Stimulated activated naive CD8-positive, alpha-beta T cell treated with anti-CD3 and anti-CD28 coated beads, Interleukin-15, Interleukin-2, amounts not matched to agents 100 ng/mL and 50 ng/mL, for 24 hours (primary cell): ENCODE results near the gene PDGFA.

Experiments used
- H3K27ac Mint-ChIP-seq: one replicate; pipeline ENCODE4 v1.8.0; 2021; ENCODE audit warnings: mild to moderate bottlenecking, mixed read lengths
- H3K27me3 Mint-ChIP-seq: one replicate; pipeline ENCODE4 v1.8.0; 2021; ENCODE audit warnings: mixed read lengths
- H3K36me3 Mint-ChIP-seq: one replicate; pipeline ENCODE4 v1.8.0; 2021; ENCODE audit warnings: low read depth, mixed read lengths
- H3K4me1 Mint-ChIP-seq: one replicate; pipeline ENCODE4 v1.8.0; 2021; ENCODE audit warnings: low read depth, mixed read lengths
- H3K4me3 Mint-ChIP-seq: one replicate; pipeline ENCODE4 v1.8.0; 2021; ENCODE audit warnings: mild to moderate bottlenecking, mixed read lengths
- H3K9me3 Mint-ChIP-seq: one replicate; pipeline ENCODE4 v1.8.0; 2021; ENCODE audit warnings: mixed read lengths

Gene PDGFA

DNA sequence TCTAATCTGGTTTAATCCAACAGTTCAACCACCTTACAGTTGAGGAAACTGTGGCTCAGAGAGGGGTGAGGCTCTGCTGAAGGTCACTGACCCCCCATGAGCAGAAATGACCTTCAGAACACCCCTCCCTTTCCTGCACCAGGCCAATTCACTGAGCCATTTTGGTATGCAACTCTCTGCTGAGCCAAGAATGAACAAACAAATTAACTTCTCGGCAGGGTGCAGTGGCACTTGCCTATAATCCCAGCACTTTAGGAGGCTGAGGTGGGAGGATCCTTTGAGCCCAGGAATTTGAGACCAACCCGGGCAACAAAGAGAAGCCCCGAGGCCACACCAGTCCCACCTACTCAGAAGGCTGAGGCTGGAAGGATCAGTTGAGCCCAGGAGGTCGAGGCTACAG lies 29.8 kb downstream of the PDGFA start:
- H3K4me1 Mint-ChIP-seq, result no peaks in the 10 kb centered on the region
- H3K27me3 Mint-ChIP-seq, result peaks cover 3% of the 10 kb centered on the region
- no peaks in the 10 kb centered on the region for H3K36me3 Mint-ChIP-seq
- no peaks in the 10 kb centered on the region for H3K9me3 Mint-ChIP-seq
- H3K27ac Mint-ChIP-seq, result no peak overlapping the region
- H3K4me3 Mint-ChIP-seq, result no peak overlapping the region

DNA sequence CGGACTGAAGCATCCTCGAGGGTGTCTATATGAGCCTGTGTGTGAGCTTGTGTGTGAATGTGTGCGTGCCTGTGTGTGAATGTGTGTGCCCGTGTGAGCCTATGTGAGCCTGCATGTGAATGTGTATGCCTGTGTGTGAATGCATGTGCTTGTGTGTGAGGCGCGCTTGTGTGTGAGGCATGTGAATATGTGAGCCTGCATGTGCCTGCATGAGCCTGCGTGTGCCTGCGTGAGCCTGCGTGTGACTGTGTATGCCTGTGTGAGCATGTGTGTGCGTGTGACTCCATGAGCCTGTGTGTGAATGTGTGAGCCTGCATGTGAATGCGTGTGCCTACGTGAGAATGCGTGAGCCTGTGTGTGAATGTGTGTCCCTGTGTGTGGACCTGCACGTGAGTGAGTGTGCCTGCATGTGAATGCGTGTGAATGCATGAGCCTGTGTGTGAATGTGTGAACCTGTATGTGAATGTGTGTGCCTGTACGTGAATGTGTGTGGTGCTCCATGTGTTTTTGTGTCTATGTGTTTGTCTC lies 33.4 kb downstream of the PDGFA start:
- peaks cover 16% of the 10 kb centered on the region for H3K27me3 Mint-ChIP-seq
- H3K27ac Mint-ChIP-seq, result no peak overlapping the region
- H3K4me1 Mint-ChIP-seq, result no peaks in the 10 kb centered on the region
- no peaks in the 10 kb centered on the region for H3K36me3 Mint-ChIP-seq
- H3K9me3 Mint-ChIP-seq, result peaks cover 12% of the 10 kb centered on the region
- no peak overlapping the region for H3K4me3 Mint-ChIP-seq

DNA sequence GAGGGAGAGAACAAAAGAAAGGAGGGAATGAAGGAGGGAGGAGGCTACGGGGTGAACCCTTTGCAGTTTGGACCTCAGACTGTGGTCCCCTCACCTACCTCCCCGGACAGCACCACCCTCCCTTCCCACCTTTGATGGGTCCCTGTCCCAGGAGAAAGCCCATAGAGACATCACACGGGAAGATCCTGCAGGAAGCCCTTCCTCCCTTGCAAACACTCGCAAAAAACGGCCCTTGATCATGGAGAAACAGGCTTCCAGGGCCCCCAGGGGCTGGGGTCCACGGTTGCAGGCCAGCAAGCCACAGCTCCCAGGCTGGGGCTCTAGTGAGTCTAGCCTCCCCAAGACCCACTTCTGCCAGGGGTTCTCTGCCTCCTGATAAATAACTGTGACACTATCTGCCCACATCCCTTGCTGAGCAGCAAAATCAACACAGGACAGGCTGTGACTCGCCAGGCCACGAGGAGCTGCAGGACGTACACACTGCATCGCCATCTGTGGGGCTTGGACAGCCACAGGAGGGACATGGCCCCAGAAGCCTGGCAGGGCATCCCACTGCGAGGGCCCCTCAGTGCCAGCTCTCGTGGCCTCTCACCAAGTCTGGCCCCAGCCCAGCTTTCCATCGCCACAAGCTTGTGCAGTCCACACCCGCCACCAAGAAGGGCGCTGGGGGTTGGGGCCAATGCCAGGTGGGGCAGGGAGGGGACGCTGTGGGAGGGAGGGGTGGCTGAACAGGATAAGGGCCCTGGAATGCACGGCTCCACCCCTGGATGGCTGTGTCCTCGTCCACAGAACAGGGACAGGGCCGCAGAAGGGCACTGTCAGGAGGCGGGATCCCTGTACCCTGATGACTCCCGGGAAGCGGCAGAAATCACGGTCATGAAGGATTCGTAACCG lies 34.2 kb downstream of the PDGFA start:
- peaks cover 16% of the 10 kb centered on the region for H3K27me3 Mint-ChIP-seq
- no peak overlapping the region for H3K4me3 Mint-ChIP-seq
- H3K9me3 Mint-ChIP-seq, result peaks cover 12% of the 10 kb centered on the region
- H3K27ac Mint-ChIP-seq, result no peak overlapping the region
- no peaks in the 10 kb centered on the region for H3K4me1 Mint-ChIP-seq
- no peaks in the 10 kb centered on the region for H3K36me3 Mint-ChIP-seq

DNA sequence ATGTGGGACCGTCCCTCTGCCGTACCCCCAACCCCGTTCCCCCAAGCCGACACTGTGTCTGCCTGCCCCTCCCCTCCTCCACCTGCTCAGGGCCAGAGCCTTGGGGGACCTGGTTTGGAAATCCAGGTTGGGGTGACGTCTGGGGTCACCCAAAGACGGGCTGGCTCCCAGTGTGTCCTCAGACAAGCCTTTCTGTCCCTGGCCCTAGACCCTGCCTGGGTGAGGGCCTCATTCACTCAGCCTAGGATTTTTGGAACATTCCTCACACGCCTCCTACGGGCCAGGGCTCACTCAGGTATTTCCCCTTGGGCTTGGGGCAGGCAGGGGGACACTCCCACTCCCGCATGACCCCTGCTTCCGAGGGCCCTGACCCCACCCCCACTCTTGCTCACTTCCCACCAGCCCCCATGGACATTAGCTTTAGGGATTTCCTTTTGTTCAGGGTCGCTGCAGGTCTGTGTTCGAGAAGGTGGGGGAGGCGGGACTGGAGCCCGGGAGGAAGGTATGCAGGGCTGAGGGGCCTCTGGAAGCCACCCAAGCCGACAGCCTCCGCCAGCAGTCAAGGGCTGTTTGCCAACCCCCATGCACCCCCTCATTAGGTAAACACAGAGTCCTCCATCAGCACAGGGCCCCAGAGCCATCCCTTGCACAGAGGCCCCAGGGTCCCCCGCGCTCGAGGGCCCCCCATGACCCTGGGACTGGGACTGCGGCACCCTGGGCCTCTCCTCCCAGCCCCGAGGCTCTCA lies 35.1 kb downstream of the PDGFA start:
- Mint-ChIP-seq H3K9me3 (peaks cover 12% of the 10 kb centered on the region), H3K36me3 (no peaks in the 10 kb centered on the region)

DNA sequence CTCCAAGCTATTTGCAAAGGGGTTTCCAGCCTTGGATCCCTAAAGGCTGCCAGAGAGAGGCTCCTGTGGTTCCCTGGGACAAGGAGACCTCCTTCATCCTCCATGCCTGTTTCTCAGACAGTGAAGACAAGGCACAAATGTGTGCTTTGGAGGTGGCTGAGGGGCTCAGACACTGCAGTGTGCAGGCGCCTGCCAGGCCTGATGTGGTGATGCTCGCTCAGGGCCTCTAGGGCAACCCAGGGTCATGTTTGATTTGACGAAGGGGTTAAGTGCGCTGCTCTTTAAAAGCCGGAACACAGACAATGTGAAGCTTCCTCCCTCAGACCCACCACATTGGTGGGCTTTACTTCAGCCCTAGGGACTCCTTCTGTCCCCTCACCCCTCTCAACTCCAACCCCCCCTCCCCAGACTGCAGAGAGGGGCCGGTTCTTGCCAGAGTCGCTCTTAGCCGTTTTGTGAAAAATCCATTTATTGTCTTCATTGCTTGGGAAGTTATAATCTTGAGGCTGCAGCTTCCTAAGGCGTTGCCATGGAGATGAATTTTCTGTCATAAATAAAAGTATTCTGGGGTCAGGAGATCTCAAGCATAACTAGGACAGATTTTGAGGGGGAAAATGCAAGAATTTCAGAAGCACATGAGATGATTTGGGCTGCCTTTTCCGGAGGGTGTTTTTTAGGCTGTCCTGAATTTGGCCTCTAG lies 35.8 kb downstream of the PDGFA start:
- no peaks in the 10 kb centered on the region for H3K4me1 Mint-ChIP-seq
- H3K4me3 Mint-ChIP-seq, result no peak overlapping the region
- peaks cover 12% of the 10 kb centered on the region for H3K9me3 Mint-ChIP-seq
- H3K27me3 Mint-ChIP-seq, result peaks cover 16% of the 10 kb centered on the region
- no peak overlapping the region for H3K27ac Mint-ChIP-seq
- no peaks in the 10 kb centered on the region for H3K36me3 Mint-ChIP-seq

More for the DNA sequence above, 35.1 kb downstream of the PDGFA start:
- H3K4me3 Mint-ChIP-seq, result no peak overlapping the region
- no peaks in the 10 kb centered on the region for H3K4me1 Mint-ChIP-seq
- H3K27me3 Mint-ChIP-seq, result peaks cover 16% of the 10 kb centered on the region
- H3K27ac Mint-ChIP-seq, result no peak overlapping the region

DNA sequence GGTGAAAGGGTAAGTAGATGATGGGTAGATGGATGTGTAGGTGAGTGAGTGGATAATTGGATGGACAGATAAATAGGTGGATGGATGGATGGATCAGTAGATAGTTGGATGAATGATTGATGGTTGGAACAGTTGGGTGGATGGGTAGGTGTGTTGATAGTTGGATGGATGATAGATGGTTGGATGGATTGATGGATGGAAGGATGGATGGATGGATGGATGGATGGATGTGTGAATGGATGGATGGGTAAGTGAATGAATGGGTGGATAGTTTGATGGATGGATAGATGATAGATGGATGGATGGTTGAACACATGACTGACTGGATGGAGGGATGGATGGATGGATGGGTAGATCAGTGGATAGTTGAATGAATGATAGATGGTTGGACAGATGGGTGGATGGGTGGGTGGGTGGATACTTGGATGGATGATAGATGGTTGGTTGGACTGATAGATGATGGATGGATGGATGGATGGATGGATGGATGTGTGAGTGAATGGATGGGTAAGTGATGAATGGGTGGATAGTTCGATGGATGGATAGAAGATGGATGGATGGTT lies 37.0 kb downstream of the PDGFA start:
- no peaks in the 10 kb centered on the region for H3K36me3 Mint-ChIP-seq
- peaks cover 12% of the 10 kb centered on the region for H3K9me3 Mint-ChIP-seq
- H3K27me3 Mint-ChIP-seq, result peaks cover 16% of the 10 kb centered on the region
- H3K27ac Mint-ChIP-seq, result no peak overlapping the region
- no peak overlapping the region for H3K4me3 Mint-ChIP-seq
- no peaks in the 10 kb centered on the region for H3K4me1 Mint-ChIP-seq

DNA sequence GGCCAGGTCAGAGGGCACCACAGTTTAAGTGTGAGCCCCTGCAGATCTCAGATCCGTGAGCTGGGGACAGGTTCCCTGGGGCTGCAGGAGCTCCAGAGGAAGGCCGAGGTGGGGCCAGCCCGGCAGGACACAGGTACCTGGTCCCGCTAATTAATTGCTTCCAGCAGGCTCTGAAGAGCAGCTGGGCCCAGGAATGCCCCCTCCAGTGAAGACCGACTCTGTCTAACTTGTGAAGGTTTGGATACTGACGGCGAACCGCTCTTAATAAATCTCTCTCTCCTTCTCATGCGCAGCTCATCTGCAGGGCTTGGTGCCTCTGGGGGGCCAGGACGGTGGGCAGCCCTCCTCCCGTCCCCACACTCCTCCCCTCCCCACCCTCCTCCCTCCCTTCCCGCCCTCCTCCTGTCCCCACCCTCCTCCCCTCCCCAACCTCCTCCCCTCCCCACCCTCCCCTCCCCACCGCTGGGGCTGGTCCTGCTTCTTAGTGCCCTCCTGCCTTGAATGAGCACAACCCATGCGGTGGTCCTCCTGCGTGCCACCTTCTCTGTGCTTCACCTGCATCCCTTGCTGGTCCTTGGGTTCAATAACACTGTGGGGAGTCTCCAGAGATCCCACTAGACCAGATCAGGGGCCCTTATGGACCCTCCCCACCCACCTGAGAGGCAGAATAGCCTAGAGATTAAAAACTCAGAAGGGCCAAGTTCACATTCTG lies 38.3 kb downstream of the PDGFA start:
- Mint-ChIP-seq H3K4me1 (no peaks in the 10 kb centered on the region), H3K9me3 (peaks cover 12% of the 10 kb centered on the region), H3K27me3 (peaks cover 16% of the 10 kb centered on the region), H3K27ac (no peak overlapping the region), H3K4me3 (no peak overlapping the region), H3K36me3 (no peaks in the 10 kb centered on the region)

DNA sequence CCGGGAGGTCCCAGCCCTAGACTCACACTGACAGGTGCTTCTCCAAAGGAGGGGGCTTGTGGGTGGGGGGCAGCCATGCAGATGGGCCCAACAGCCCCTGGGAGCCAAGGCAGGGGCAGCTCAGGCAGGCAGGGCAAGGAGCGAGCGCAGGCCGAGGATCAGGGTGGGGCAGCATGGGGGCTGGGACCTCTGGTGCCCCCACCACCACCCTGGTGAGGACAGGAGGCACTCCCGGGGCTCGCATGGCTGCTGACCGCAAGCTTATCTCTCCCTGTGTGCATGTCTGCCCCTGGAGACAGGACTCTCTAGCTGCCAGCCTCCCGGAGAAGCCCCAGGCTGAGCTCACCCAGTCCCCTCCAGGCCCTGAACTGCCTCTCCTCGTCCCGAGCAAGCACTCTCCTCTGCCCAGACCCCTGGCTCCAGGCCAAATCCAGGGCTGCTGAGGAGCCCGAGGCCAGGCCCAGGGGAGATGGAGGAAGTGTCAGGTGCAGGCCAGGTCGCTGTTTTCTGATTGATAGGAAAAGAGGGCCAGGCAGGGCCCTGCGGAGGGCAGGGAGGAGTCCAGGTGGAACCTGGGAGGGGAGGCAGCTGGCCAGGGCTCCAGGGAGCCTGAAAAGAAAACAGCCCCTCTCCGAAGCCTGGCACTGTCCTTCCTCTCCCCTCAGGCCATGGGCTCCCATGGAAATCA lies 39.0 kb downstream of the PDGFA start:
- H3K9me3 Mint-ChIP-seq, result peaks cover 12% of the 10 kb centered on the region
- H3K27ac Mint-ChIP-seq, result no peak overlapping the region
- H3K27me3 Mint-ChIP-seq, result peaks cover 13% of the 10 kb centered on the region
- H3K4me3 Mint-ChIP-seq, result no peak overlapping the region
- H3K36me3 Mint-ChIP-seq, result no peaks in the 10 kb centered on the region
- H3K4me1 Mint-ChIP-seq, result no peaks in the 10 kb centered on the region

DNA sequence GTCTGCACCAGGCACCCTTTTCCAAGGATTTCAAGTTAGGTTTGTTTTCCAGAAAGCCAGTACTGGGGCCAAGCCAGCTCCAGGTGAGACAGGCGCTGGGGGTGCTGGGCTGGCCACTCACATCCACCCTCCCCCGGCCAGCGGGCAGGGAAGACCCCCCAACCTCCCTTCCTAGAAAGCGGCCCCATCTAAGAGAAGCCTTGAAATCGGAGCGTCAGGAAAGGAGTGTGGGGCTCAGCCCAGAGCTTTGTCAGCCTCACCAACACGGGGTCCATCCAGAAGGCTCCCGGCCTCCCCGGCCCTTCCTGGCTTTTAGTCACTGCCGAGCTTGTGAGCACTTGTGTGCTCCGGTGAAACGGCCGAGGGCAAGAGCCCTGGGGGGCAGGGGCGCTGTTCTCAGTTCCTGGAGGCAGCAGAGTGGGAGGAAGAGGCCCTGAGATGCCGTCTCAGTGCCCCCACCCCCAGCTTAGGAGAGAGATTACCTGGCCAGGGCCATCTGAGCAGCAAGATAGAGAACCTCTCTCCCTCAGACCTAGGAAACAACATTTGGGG lies 39.6 kb downstream of the PDGFA start:
- no peaks in the 10 kb centered on the region for H3K36me3 Mint-ChIP-seq

DNA sequence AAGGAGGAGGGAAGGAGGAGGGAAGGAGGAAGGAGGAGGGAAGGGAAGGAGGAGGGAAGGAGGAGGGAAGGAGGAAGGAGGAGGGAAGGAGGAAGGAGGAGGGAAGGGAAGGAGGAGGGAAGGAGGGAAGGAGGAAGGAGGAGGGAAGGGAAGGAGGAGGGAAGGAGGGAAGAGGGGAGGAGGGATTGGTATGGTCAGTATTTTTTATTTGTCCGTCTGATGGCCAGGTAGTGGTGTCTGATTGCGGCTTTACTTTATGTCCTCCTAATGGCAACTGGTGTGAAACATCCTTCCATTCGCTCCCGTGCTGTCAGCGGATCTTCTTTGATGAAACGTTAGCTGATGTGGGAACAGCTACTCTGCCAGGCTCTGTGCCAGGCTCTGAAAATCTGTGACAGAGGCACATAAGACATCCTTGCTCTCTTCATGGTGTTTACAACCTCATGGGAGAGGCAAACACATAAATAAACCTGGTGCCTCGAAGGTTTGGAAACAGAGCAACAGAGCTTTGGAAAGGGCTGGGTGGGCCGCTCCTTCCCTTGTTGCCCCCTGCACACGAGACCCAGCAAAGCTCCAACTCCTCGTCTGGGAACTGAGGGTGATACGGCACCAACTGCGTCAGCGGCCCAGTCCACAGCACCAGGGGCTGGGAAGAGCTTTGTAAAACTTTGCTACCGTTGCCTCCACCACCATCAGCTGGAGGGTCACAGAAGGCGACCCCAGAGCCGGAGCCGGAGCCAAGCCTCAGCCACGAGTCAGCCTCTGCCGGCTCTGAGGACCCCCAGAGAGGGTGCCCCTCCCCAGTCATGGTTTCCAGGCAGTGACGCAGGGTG lies 40.3 kb downstream of the PDGFA start:
- H3K27ac Mint-ChIP-seq, result no peak overlapping the region
- peaks cover 13% of the 10 kb centered on the region for H3K27me3 Mint-ChIP-seq

More for the DNA sequence above, 39.6 kb downstream of the PDGFA start:
- H3K27me3 Mint-ChIP-seq, result peaks cover 13% of the 10 kb centered on the region
- no peak overlapping the region for H3K4me3 Mint-ChIP-seq
- H3K4me1 Mint-ChIP-seq, result no peaks in the 10 kb centered on the region
- H3K27ac Mint-ChIP-seq, result no peak overlapping the region
- H3K9me3 Mint-ChIP-seq, result peaks cover 12% of the 10 kb centered on the region

DNA sequence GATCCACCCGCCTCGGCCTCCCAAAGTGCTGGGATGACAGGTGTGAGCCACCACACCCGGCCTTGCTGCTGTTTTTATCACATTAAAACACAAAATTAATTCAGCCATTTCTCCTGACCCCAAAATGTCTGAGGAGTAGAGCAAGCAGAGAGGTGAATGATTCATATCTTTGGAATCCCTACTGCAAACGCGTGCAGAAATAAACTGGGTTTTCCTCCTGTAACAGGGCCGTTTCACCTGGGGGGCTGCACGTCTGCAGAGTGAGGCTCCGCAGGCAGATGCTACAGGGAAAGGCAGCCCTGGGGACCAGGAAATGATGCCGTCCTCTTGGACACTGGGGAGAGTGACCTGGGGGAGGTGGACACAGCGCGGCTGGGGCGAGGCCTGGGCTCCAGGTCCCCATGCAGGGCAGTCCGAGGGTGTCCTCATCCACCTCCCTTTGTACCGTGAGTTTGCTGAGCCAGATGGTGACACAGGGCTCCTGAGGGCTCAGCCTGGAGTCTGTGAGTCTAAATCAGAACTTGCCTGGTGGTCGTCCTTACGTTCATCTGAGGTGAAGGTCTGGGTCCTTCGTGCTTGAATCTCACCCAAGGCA lies 41.9 kb downstream of the PDGFA start:
- Mint-ChIP-seq H3K4me3 (no peak overlapping the region), H3K27me3 (peaks cover 10% of the 10 kb centered on the region), H3K36me3 (no peaks in the 10 kb centered on the region), H3K9me3 (peaks cover 9% of the 10 kb centered on the region), H3K4me1 (no peaks in the 10 kb centered on the region), H3K27ac (no peak overlapping the region)

More for the DNA sequence above, 40.3 kb downstream of the PDGFA start:
- Mint-ChIP-seq H3K9me3 (peaks cover 12% of the 10 kb centered on the region), H3K4me1 (no peaks in the 10 kb centered on the region), H3K36me3 (no peaks in the 10 kb centered on the region), H3K4me3 (no peak overlapping the region)

DNA sequence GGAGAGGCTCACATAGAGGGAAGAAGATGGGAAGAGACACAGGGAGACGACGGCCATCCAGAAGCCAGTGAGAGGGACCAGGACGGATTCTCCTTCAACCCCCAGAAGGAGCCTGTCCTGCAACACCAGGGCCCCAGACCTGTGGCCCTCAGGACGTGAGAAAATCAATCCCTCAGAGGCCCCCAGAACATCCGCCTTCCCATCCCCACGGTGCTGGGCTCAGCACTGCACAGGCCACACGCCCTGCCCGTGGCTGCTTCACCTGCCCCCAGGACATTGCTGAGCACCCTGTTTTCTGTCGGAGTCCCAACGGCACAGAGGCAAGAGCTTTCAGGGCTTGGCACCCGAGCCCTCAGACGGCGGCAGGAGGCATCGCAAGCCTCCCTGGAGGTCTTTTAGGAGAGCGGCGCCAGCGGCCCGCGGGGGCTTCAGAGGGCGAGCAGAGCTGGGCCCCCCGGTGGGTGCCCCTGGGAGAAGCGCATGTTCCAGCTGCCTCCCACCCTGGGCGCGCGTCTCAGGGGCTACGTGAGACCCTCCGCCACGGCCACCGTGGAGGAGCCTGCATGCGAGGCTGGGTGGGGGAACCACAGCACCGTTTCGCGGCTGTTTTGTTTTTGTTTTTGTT lies 42.8 kb downstream of the PDGFA start:
- H3K4me1 Mint-ChIP-seq, result no peaks in the 10 kb centered on the region
- H3K4me3 Mint-ChIP-seq, result no peak overlapping the region
- H3K36me3 Mint-ChIP-seq, result no peaks in the 10 kb centered on the region
- H3K27me3 Mint-ChIP-seq, result peaks cover 1% of the 10 kb centered on the region
- H3K27ac Mint-ChIP-seq, result no peak overlapping the region
- H3K9me3 Mint-ChIP-seq, result peaks cover under 1% of the 10 kb centered on the region
